GM23248 (cell line): Measurements from ENCODE around the gene TROAP.

Experiments used
- EZH2 ChIP-seq: fragments of 200-600 bp; sonication (generic); IDR thresholded peaks from 2 replicates; pipeline ENCODE4 v1.6.1; 2018; ENCODE audit warnings: antibody characterized with exemption, mild to moderate bottlenecking; ENCODE audit not compliant: insufficient read depth, poor library complexity, severe bottlenecking
- EZH2phosphoT487 ChIP-seq: fragments of 200-600 bp; sonication (generic); IDR thresholded peaks from 2 replicates; pipeline ENCODE4 v1.6.1; 2018; ENCODE audit warnings: antibody characterized with exemption, moderate library complexity, mild to moderate bottlenecking, low read depth; ENCODE audit not compliant: insufficient read depth

- TF ChIP-seq EZH2 (no peak), EZH2phosphoT487 (no peak)
Measured at GRCh38 chr12:49273726-49274395, 49.2 kb upstream of the TROAP start.
